ENCODE results near the gene PRSS12.

PRSS12 gene

GRCh38 chr4:118354913-118355312 lies 2.1 kb upstream of the PRSS12 start:
- DNase-seq, result no peak

DNA sequence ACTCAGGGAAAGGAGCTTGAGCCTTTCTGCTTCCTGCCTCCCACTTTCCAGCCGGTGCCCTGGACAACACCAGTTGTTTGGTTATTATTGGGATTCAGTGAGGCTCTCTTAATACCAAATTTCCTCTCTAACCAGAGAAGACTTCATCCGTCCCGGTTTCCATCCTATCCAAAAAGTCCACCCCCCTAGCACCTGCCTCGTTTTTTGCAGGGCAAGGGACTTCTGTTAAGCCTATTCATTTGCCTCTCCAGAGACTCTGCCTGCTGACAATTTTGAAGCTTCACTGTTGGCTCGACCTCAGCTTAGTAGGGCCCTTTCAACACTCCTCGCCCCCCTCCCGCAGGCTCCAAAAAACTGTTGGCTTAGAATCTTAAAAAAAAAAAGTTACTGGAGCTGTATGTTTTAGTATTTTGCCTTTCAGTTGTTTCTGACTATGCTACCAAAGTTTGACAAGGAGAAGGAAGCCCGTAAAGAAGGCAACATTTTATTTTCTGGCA lies 779 bp upstream of the PRSS12 start:
- no peak for DNase-seq

GRCh38 chr4:118351851-118352827 lies 664 bp downstream of the PRSS12 start:
- no peak for DNase-seq

DNA sequence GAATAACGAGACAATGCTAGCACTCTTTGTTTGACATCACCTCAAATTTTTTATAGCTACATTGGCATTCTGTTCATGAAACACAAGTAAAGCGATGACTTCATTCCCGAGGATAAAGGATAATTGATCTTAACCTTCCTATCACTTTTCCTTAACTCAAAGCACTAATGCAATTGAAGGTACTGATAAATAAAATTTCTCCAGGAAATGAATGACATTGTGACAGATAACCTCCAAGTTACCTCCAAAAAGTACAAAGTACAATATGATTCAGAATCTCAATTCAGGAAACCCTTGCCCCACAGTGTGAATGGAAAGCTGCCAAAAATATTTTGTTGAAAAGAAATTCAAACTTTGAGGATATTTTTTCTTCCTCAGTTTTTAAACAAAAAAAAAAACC lies 1.8 kb downstream of the PRSS12 start:
- no peak for DNase-seq

- DNase-seq, result no peak
Observed at GRCh38 chr4:118348886-118349285, 3.9 kb downstream of the PRSS12 start.

- DNase-seq, result no peak
Observed at GRCh38 chr4:118346495-118346894, 6.3 kb downstream of the PRSS12 start.

GRCh38 chr4:118345813-118346212 lies 7.0 kb downstream of the PRSS12 start:
- DNase-seq, result no peak

- no peak for DNase-seq
Observed at GRCh38 chr4:118344801-118345200, 8.0 kb downstream of the PRSS12 start.

DNA sequence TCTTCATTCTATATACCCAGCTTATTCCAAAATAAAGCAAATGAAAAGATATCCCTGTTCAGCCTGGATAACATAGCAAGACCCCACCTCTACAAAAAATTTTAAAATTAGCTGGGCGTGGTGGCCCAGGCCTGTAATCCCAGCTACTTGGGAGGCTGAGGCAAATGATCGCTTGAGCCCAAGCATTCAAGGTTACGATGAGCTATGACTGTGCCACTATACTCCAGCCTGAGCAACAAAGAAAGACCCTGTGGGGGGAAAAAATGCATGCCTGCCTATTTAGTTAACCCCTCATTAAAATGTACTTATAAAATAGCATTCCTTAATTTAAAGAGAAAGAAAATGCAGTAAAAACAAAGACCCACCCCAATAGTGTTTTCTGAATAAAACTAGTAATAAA lies 9.3 kb downstream of the PRSS12 start:
- no peak for DNase-seq

GRCh38 chr4:118340109-118340508 lies 12.7 kb downstream of the PRSS12 start:
- DNase-seq, result no peak

- DNase-seq, result no peak
Observed at GRCh38 chr4:118338981-118339765, 13.6 kb downstream of the PRSS12 start.

- DNase-seq, result no peak
Observed at GRCh38 chr4:118338518-118338917, 14.3 kb downstream of the PRSS12 start.

DNA sequence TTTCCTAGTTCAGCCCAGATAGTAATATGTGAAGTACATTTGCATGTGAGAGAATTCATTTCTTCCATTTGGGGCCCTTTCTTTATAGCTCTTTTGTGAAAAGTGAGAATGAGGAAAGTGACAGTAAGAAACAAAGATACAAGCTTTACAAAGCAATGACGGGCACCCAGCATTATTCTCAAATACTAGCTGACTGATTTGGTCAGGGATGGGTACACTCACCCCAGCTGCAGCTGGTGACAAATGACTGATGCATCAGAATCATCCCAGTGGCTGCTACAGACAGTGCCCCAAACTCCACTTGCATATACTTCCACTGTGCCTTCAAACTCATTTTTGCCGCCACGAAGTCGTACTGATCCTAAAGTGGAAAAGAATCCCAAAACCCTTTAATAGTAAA lies 14.8 kb downstream of the PRSS12 start:
- DNase-seq, result no peak

- no peak for DNase-seq
Observed at GRCh38 chr4:118335774-118336173, 17.0 kb downstream of the PRSS12 start.

DNA sequence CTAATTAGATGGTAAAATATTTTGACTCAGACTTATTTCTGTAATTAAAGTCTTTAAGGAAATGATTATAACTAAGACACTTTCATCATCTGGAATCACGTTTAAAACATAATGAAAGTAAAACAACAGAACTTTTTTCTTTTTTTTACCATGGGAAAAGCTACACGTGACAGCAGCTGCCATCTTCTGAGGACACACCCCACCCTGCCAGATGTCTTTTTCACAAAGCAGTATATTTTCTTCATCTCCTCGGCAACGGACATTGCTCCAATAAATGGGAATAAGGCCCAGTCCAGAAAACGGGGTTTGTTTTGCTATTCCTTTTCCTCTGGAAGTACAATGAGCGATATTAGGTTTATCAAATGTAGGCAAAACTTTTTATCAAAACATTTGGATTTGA lies 17.5 kb downstream of the PRSS12 start:
- DNase-seq, result no peak

DNA sequence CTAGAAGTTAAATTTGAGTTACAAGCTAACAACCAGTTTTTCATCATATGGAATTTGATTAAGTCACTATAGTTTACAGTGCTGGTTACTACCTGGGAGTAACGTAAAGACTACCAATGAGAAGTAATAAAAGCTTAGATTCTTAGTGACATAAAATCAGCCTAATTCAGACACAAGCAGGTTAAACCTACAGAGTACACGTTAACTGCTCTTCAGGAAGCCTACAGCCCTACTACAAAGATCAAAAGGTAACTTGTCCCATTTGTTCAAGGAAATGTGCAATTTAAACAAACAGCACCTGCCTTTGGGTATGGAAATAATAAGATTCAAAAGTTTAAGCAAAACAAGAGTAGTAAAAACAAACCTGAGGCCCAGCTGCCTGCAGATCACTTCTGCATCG lies 21.5 kb downstream of the PRSS12 start:
- no peak for DNase-seq

GRCh38 chr4:118329849-118330248 lies 23.0 kb downstream of the PRSS12 start:
- DNase-seq, result no peak

DNA sequence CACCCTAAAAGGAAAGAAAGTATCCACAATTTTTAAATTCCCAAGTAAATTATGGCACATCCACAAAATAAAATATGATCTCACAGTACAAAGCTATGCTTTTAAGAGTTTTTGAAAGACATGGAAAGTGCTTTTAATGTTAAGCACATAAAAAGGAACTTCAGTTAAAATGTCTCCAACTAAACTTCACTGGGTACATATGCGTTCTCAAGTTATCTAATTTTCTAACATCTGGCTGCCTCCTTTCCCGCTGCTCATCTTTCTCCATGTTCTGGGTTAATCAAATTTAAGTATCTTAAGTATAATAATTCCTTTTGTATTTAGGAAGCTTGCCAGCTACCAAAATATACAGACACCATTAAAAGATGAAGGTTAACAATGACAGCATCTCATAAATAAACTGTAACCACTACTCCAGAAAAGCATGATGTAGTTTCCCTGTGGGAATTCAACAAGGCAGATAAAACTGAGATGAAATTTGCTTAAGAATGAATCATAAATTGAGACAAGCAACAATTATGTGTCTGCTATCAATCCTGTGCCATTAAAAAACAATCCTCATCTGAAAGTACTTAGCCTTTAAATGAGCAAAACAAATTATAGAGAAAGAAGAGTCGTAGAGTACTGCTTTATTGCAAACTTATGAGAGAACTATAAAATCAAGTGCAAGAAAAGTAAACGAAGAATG lies 25.1 kb downstream of the PRSS12 start:
- no peak for DNase-seq

DNA sequence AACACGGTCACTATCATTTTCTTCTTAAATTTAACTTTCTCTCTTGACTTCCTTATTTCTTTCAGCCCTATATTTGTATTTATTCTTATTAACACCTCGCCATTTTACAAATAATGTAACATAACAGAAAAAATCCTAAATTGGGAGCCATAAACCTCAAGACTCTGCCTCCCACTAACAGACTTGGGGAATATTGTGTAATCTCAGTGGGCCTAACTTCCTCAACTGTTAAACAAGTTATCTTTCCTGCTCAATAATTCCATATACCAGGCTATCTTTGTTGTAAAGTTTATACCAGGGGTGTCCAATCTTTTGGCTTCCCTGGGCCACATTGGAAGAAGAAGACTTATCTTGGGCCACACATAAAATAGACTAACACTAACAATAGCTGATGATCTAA lies 26.2 kb downstream of the PRSS12 start:
- DNase-seq, result no peak

- no peak for DNase-seq
Observed at GRCh38 chr4:118325431-118325830, 27.4 kb downstream of the PRSS12 start.

DNA sequence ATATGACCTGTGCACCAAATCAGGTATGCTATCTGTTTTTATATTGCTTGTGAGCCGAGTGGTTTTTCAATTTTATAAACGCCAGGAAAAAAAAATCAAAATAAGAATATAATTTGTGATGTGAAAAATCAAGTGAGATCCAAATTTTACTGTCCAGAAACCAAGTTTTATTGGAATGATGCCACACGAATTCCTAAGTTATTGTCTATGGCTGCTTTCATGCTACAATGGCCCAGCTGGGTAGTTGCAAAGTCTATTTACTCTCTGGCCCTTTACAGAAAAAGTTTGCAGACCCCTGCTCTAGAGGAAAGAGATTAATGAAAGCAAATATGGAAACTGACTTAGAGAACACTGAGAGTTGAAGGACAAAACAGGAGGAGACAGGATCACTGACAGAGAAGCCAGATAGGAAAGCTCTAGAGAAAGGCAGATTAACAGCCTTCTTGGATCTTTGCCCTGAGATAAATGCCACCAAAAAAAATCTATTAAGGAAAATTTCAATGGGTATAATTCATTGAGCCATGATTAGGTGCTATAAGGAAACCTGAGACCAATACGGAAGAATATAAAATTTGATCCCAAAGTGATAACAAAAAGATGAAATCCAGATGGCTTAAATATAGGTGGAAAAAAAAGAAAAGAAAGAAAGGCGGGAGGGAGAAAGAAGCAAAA lies 29.8 kb downstream of the PRSS12 start:
- DNase-seq, result no peak

DNA sequence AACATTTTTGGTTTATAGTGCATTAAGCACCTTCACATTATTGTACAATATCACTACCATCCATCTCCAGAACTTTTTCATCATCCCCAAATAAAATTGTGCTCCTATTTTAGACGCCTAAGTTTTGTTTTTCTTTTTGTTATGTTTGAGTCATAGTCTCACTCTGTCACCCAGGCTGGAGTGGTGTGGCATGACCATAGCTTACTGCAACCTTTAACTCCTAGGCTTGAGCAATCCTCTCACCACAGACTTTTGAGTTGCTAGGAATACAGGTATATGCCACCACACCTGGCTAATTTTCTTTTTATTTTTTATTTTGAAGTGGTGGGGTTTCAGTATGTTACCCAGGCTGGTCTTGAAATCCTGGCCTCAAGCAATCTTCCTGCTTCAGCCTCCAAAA lies 33.9 kb downstream of the PRSS12 start:
- no peak for DNase-seq

GRCh38 chr4:118317691-118318090 lies 35.1 kb downstream of the PRSS12 start:
- no peak for DNase-seq
